Erythroblast (primary cell): ENCODE measurements around the gene UNC5A.
A peak's percentile ranks its signal among the peaks of the same experiment; 100 is the strongest.
"Not testable (repeated sequence)": the region's sequence is repeated elsewhere in the genome, so short reads cannot be mapped to it uniquely, and the experiment has no call there.

ENCODE experiments used
- DNase-seq, 2 experiments: peaks; one replicate each; lab custom pipeline; 2025; lab: John Stamatoyannopoulos, UW
- GATA1 ChIP-seq: IDR thresholded peaks from 2 replicates; pipeline ENCODE4 v1.6.1; 2011; ENCODE audit warnings: low read depth, mild to moderate bottlenecking, control low read depth, low read length, moderate library complexity
- POLR2A ChIP-seq: IDR thresholded peaks from 2 replicates; pipeline ENCODE4 v1.6.1; 2011; ENCODE audit warnings: mild to moderate bottlenecking, low read length

The UNC5A gene

DNA sequence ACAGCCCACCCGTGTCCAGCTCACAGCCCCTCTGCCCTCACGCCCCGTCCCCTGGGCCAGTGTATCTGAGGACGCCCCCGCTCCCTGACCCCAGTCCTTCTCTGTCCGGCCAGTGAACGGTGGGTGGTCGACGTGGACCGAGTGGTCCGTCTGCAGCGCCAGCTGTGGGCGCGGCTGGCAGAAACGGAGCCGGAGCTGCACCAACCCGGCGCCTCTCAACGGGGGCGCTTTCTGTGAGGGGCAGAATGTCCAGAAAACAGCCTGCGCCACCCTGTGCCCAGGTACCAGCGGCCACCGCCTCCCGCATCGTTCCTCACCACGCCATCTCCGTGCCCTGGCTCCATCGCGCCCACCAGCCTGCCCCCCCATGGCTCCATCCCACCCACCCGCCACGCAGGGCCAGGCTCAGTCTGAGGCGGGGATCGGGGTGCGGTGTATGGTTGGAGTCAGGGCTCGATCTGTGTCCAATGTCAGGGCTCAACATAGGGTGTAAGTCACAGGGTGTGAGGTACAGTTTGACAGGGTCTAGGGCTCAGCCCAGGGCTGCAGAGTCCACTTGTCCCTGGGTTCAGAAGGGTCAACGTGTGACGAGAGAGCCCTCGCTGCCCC, 59.2 kb downstream of the UNC5A start:
- no peak for DNase-seq
- TF ChIP-seq POLR2A (no peak), GATA1 (no peak)

DNA sequence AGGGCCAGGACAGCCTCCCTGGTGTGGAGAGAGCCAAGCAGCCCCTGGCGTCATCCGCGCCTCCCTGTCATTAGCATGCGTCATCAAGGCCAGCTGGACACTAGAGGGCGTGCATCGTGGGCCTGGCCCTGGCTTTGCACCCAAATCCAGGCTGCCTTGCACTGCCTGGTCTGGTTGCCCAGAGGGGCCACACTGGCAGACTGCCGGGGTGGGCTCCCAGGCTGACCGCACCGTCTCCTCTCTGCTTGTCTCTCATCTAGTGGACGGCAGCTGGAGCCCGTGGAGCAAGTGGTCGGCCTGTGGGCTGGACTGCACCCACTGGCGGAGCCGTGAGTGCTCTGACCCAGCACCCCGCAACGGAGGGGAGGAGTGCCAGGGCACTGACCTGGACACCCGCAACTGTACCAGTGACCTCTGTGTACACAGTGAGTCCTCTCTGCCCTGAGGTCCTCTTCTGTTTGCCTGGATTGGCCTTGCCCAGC, 59.8 kb downstream of the UNC5A start:
- DNase-seq = peak; percentile 68 to 76
- TF ChIP-seq POLR2A (no peak), GATA1 (no peak)

DNA sequence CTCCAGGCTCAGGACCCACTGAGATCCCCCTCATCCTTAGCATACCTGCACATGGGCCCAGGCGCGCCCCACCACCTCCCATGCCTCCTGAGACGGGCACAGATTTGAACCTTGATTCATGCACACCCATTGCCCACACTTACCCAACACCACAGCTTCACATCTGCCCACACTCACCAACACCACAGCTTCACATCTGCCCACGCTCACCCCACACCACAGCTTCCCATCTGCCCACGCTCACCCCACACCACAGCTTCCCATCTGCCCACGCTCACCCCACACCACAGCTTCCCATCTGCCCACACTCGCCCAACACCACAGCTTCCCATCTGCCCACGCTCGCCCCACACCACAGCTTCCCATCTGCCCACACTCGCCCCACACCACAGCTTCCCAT, 60.3 kb downstream of the UNC5A start:
- not testable (repeated sequence) for DNase-seq

DNA sequence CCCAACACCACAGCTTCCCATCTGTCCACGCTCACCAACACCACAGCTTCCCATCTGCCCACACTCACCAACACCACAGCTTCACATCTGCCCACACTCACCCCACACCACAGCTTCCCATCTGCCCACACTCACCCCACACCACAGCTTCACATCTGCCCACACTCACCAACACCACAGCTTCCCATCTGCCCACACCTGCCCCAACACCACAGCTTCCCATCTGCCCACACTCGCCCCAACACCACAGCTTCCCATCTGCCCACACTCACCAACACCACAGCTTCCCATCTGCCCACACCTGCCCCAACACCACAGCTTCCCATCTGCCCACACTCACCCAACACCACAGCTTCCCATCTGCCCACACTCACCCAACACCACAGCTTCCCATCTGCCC, 62.2 kb downstream of the UNC5A start:
- not testable (repeated sequence) for DNase-seq

DNA sequence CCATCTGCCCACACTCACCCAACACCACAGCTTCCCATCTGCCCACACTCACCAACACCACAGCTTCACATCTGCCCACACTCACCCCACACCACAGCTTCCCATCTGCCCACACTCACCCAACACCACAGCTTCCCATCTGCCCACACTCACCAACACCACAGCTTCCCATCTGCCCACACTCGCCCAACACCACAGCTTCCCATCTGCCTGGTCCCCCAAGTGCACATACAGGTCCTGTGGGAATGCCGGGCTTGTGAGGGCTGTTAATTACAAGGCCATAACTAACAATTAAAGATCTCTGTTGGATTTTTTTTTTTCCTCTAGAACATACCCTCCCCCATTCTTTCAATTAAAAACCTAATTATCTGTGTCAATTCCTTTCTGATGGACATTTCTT, 62.7 kb downstream of the UNC5A start:
- DNase-seq = not testable (repeated sequence)

DNA sequence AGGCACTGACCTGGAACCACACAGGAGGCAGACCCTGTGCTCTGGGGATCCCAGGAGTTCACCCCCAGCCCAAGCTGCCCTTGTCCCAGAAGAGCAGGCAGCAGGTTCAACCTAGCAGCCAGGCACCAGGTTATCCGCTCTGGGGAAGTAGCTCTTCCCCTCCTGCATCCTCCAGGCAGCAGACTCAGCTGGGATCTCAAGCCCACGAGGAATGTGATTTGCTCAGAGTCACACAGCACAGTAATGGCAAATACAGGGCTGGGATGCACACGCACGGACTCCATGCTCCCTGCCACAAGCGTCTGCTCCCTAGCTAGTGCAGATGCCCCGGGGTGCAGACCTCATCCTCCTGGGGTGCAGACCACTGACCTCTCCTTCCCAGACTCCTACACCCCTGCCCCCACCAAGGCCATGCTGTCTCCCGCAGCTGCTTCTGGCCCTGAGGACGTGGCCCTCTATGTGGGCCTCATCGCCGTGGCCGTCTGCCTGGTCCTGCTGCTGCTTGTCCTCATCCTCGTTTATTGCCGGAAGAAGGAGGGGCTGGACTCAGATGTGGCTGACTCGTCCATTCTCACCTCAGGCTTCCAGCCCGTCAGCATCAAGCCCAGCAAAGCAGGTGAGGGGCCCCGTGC, 63.3 kb downstream of the UNC5A start:
- no peak for DNase-seq
- TF ChIP-seq POLR2A (no peak), GATA1 (no peak)

DNA sequence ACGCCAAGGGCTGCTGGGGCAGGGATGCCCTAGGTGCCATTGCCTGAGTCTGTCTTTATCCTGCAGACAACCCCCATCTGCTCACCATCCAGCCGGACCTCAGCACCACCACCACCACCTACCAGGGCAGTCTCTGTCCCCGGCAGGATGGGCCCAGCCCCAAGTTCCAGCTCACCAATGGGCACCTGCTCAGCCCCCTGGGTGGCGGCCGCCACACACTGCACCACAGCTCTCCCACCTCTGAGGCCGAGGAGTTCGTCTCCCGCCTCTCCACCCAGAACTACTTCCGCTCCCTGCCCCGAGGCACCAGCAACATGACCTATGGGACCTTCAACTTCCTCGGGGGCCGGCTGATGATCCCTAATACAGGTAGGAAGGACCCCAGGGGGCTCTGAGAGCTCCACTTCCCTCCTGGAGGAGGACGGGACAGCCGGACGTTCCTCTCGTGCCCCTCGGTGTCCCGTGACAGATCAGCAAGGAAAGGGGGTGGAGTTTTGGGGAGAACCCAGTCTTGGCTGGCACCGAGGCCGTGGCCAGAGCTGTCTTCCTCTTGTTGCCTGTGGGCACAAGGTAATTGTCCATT, 63.9 kb downstream of the UNC5A start:
- TF ChIP-seq POLR2A (no peak), GATA1 (no peak)
- DNase-seq = no peak

DNA sequence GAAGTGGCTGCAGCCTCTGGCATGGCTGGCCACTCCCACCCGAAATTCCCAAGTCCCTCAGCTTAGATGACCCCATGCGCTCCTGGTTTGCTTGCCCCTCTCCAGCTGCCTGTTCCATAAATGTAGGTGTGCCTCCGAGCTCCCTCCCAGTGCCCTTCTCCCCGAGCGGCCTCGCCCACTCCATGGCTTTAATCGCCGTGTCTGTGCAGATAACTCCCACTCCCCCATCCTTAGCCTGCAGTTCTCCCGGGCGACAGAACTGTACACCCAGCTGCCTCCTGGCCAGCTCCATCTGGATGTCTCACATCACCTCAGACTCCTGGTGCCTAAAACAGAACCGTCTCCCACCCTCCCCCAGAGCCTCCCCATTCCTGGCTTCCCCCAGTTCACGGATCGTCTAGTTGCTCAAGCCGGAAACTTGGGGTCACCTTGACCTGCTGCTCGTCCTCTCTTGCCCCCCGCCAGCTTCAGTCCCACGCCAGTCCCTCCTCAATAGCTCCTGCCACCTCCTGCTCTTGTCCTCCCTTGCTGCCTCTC, 64.7 kb downstream of the UNC5A start:
- no peak for TF ChIP-seq GATA1
- no peak for TF ChIP-seq POLR2A
- no peak for DNase-seq

DNA sequence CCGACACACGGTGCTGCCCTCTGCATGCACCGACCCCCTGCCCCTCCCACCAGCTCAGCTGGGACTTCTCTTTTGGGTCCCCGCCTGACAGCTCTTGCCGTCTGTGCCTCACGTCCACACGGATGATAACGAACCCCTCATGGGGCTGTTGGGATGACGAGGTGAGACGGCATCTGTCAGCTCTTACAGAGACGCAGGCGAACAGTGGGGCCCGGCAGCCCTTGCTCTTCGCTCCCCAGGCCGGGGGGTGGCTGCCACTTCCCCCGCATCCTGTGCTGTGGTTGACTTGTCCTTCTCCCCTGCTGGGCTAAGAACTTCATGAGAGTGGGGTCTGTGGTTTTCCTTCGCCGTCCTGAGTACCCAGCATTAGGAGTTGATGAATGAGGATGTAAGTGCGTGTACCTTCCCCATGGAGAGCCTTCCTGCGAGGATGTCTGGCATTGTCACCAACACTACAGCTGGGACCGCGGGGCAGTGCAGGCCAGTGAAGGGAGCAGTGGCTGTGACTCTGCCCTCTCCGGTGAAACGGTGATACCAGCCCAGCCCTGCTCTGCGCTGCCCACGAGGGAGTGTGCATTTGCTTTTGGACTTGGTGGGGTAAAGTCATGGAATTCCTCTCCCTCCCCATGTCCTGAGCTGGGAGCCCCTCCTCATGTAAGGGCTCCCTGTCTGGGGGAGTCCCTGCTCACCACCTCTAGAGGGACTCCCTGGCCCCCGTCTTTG, 65.6 kb downstream of the UNC5A start:
- TF ChIP-seq POLR2A (no peak), GATA1 (no peak)
- no peak for DNase-seq

DNA sequence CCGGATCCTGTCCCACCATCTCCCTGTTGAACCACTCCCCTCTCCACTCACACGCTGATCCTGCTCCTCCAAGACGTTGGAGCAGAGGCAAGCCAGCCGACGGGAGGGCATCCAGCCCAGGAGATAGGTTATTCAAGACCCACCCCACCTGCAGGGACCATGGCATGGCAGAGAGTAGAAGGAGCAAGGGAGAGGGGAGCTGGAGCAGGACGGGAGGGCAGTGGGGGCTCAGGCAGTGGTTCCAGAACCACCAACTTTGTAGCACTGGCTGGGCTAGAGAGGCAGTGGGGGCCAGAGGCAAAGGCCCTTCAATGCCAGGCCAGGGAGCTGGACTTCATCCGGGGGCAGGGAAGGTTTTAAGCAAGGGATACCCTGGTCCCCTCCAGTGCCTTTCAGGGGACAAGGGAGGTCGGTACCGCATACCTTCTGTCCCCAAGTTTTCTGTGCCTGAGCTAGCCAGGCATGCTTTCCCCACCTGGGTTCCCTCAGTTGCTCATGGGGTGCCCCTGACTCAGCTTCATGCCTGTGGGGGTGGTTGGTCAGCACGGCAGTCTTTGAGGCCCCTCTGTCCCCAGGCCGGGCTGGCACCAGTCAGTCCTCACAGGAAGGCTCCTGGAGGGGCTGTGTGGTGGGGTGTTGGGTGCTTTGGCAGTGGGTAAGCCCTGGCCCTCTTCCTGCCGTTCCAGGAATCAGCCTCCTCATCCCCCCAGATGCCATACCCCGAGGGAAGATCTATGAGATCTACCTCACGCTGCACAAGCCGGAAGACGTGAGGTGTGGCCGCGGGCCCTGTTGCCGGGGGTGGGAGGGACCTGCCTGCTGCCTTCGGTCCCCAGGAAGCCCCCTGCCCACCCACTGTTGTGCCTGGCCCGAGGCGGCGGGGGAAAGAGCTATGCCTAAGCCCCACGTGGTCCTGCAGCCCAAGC, 66.4 kb downstream of the UNC5A start:
- DNase-seq = no peak
- TF ChIP-seq GATA1 (no peak), POLR2A (no peak)

DNA sequence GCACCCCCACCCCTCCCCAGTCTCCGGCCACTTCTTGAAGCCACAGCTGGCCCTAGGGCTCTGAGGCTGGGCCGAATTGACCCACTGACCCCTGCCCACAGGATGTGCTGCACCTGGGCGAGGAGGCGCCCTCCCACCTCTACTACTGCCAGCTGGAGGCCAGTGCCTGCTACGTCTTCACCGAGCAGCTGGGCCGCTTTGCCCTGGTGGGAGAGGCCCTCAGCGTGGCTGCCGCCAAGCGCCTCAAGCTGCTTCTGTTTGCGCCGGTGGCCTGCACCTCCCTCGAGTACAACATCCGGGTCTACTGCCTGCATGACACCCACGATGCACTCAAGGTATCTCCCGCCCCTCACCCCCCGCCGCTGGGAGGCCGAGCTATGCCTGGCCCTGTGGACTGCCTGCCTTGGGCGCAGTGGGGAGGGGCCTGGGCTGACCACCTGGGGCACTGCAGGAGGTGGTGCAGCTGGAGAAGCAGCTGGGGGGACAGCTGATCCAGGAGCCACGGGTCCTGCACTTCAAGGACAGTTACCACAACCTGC, 67.5 kb downstream of the UNC5A start:
- no peak for DNase-seq
- TF ChIP-seq GATA1 (no peak), POLR2A (no peak)

DNA sequence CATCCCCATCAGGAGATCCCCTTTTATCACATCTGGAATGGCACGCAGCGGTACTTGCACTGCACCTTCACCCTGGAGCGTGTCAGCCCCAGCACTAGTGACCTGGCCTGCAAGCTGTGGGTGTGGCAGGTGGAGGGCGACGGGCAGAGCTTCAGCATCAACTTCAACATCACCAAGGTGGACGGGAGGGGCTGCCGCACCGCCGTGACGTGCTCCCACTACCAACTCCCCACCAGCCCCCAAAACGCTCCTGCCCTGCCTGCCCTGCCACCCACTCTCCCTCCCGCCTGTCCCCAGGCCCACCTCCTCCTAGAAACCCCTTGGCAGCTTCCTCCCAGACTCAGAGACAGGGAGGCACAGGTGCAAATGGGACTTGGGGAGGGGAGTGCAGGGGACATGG, 68.1 kb downstream of the UNC5A start:
- TF ChIP-seq GATA1 (no peak), POLR2A (no peak)
- no peak for DNase-seq
